GM11168 (cell line): ENCODE results near the gene CTIF.

ENCODE experiments used
- in situ Hi-C: fragments of 300-500 bp; cut with MboI; formaldehyde crosslinking; loops from one replicate; pipeline ENCODE4 v1.12.0; 2022; ENCODE audit warnings: low sequenced_read_pairs; ENCODE audit not compliant: unreplicated experiment

CTIF gene

DNA sequence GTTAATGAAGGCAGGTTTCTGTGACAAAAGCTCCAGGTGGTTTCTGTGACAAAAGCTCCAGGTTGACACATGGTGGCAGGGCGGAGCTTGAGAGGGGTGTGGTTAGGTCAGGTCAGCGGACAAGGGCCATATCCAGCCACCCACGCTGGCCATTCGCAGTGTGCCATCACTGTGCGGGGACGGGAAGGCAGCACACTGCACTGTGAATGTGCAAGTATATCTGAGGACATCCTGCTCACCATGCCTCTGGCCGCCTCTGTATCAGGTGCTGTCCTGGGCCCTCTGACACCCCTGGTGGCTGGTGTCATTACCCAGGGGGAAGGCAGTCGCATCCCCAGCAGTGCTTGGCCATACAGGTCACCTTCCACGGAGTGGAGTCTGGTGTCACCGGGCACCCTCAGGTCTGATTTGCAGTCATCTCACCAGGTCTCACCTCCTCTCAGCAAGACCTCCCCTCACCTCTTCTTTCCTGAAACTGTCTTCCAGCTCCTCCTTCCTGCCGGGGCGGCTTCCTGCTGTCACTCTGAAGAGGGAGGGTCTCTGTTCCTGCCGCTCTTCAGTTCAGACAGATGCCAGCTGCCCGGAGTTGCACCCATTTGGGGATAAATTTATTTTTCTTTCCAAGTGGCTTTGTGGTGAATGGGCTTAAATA is 34.9 kb downstream of the CTIF start:
- in situ Hi-C loops: no loop called here

DNA sequence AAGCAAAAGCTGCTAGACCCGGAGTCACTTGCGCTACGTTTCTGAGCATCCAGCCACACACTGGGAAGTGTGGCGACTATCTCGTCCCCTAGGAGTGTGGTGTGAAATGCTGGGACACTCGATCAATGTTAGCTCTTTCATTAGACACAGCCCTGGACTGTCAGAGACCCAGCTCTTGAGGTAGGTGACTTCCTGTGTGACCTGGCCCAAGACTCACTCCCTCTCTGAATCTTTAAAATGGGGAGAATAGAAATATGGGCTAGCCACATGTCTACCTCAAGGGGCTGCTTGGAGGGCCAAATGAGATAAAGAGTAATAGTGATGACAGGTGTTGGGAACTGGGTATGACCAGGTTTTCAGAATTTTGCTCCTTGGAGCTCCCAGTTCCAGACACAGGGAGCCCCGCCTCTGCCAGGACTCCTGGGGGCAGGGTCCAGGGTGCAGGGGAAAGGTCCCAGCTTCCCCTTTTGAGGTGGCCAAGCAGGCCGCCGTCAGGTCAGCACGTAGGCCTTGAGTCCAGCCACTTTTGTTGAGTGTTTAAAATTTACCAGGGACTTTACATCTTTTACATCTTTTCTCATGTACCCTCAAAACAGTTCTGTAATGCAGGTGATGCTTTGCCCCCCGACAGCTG is 36.0 kb downstream of the CTIF start:
- in situ Hi-C loops: no loop called here

GRCh38 chr18:48575301-48575657 is 36.4 kb downstream of the CTIF start:
- in situ Hi-C loops: no loop called here

DNA sequence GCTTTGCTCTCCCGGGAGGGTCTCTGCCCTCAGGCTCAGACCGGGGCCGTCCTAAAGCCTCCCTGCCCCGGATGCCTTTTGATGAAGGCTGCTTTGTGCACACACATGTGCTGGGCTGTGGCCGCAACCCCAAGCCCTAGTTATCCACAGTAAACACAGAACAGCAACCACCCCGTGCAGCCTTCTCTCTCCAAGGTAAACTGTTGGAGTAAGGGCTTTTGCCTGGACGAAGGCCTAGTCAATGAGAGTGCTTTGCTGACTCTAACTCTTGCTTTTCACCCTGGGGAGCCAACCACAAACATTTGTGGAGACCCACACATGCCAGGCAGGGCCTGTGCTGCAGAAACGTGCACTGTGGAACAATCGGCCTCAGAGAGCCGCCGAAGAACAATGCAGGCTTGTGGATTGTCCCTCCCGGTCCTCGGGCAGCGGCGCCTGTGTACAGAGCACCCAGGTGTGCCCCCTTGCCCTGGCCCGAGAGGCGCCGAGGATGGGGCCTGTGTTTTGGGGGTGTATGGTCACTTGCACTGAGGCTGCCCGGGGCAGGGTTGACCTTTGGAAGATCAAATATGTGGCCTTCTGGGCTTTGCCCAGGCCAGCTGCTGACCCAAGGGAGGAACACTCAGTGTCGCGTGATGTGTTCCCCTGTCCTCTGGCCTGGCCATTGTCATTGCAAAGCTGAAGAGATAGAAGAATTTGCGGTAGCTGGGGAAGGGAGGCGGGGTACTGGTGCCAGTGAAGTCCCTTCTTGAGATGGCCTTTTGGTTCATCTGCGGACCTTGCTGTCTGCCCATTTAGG is 37.0 kb downstream of the CTIF start:
- in situ Hi-C loops: no loop called here

GRCh38 chr18:48576457-48576771 is 37.6 kb downstream of the CTIF start:
- in situ Hi-C loops: no loop called here

DNA sequence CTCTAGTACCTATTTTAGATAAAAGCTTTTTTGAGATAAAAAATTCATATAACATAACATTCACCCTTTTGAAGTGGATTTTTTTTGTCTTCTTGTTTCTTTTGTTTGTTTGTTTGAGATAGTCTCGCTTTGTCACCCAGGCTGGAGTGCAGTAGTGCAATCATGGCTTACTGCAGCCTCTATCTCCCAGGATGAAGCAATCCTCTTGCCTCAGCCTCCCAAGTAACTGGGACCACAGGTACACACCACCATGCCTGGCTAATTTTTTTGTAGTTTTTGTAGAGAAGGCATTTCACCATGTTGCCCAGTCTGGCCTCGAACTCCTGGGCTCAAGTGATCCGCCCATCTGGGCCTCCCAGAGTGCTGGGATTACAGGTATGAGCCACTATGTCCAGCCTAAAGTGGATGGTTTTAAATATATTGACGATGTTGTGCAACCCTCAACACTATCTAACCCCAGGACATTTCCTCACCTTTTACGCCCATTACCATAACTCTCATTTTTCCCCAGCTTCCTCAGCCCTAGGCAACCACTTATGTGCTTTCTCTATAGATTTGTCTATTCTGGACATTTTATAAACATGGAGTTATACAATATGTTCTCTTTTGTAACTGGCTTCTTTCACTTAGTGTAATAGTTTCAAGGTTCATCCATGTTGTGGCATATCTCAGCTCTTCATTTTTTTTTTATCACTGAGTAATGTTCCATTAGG is 38.8 kb downstream of the CTIF start:
- in situ Hi-C loops: no loop called here

DNA sequence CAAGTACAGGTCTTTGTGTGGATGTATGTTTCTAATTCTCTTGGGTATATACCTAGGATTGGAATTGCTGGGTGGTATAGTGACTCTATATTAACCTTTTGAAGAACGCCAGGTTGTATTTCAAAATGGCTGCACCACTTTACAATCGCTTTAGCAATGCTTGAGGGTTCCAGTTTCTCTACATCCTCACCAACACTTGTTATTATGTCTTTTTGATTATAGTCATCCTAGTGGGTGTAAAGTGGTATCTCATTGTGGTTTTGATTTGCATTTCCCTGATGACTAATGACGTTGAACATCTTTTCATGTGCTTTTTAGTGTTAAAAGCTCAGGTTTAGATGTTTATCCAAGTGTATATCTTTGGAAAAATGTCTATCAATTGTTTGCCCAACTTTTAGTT is 39.5 kb downstream of the CTIF start:
- in situ Hi-C loops: no loop called here

DNA sequence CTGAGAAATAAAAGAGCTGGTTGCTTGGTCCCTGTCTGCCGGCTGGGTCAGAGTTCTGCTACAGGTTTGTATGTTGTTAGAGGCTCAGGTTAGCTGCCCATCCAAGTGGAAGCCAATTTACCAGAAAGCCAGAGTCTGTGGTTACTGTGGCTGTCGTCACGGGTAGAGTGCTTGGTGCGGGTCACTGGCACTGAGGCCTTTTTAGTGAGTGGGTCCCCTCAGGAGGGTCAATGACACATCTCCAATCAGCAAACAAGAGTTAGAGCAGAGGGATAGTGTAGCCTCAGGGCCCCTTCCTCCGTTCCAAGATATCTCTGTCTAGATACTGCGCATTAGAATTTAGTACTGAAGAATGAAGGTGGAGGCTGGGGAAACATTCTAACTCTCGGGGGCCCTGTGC is 41.2 kb downstream of the CTIF start:
- in situ Hi-C loops: no loop called here

GRCh38 chr18:48580782-48581181 is 42.0 kb downstream of the CTIF start:
- in situ Hi-C loops: no loop called here

- in situ Hi-C loops: no loop called here
Measured at GRCh38 chr18:48581206-48581605, 42.4 kb downstream of the CTIF start.

- in situ Hi-C loops: no loop called here
Measured at GRCh38 chr18:48581941-48582340, 43.1 kb downstream of the CTIF start.

DNA sequence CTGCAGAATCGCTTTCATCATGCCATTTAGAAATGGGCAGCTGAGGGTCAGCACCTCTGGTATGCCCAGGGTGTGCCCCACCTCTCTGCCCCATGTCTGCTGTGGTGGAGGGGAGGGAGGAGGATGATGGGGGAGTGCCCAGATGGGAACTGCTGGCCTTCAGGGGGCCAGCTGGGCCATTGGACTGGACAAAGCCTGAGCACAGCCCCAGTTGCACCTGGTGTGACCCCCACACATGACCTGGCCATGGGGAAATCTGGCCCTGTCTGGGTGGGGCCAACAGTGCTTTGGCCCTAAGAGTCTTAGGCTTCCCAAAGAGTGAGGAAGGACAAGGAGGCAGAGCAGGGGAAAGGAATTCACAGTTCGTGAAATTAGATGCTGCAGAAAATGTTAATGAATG is 44.1 kb downstream of the CTIF start:
- in situ Hi-C loops: no loop called here

DNA sequence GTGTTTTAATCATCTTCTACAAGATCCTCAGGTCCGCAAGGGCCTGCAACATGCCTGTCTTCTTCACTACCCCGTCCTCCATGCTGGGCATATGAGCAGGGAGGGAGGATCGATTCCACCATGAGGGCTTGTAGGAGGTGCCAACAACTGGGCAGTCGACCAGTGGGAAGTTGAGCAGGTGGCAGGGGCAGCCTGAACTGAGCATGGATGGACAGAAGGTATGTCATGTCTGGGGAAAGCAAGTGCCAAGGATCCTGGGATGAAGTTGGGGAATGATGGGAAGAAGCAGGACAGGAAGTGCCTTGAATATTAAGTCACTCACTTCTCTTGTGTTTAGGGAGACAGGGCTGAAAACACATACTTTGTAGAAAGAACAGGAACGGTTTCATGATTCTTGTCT is 44.7 kb downstream of the CTIF start:
- in situ Hi-C loops: no loop called here

GRCh38 chr18:48589797-48590519 is 51.1 kb downstream of the CTIF start:
- in situ Hi-C loops: no loop called here

- in situ Hi-C loops: no loop called here
Measured at GRCh38 chr18:48590678-48591077, 51.8 kb downstream of the CTIF start.

GRCh38 chr18:48592540-48593171 is 53.8 kb downstream of the CTIF start:
- in situ Hi-C loops: no loop called here

DNA sequence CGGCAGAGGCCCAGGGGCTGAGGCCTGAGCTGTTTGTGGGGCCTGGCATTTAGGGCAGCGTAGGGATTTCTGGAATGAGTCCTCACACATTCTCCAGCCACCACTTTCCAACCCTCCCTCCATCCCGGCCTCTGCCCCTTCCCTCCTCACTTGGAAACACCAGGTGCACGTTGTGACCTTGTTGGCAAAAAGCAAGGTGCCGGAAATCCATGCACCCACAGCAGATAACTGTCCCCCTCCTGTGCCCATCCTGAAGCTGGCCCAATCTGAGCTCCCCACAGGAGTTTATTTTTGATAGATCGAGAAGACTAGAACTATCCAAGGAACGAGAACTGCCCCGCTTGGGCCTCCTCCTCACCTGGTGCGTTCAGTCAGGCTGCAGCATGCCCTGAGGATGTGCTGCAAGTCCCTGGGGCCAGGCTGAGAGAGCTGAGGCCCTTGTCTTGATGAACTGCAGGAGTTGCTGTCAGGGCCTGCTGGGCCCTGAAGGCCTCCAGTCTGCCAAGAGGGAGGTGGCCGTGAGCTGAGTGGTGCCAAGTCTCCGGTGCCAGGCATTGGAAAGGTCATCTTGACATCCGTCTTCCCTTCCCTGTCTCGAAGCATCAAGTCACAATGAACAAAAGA is 55.8 kb downstream of the CTIF start:
- in situ Hi-C loops: no loop called here

GRCh38 chr18:48595703-48596218 is 56.9 kb downstream of the CTIF start:
- in situ Hi-C loops: no loop called here

- in situ Hi-C loops: no loop called here
Measured at GRCh38 chr18:48597110-48597509, 58.3 kb downstream of the CTIF start.
